GM12873 (cell line): ENCODE measurements around the gene HDAC1.

ENCODE experiments used
- CTCF ChIP-seq: IDR thresholded peaks from 2 replicates; pipeline ENCODE4 v1.5.1; 2012; ENCODE audit warnings: low read depth, mild to moderate bottlenecking, moderate library complexity, low read length, control low read depth; ENCODE audit not compliant: insufficient read depth; ENCODE audit errors: missing control alignments

HDAC1 gene

DNA sequence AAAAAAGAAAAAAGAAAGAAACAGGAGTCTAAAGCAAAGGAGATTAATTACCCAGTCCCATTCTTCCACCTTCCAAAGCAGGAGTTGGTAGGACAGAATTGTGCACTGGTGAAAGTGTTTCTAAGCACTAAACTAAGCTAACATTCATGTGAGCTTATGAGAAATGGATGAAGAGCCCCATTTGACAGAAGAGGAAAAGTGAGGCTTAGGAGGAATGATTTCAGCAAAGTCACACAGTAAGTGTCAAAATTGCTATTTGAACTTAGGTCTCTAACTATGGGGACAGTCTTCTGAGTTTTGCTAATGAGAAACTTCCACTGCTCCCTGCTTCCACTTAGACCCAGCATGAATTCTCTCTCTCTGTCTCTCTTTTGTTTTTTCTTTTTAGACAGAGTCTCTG, 22.1 kb upstream of the HDAC1 start:
- no peak for TF ChIP-seq CTCF

DNA sequence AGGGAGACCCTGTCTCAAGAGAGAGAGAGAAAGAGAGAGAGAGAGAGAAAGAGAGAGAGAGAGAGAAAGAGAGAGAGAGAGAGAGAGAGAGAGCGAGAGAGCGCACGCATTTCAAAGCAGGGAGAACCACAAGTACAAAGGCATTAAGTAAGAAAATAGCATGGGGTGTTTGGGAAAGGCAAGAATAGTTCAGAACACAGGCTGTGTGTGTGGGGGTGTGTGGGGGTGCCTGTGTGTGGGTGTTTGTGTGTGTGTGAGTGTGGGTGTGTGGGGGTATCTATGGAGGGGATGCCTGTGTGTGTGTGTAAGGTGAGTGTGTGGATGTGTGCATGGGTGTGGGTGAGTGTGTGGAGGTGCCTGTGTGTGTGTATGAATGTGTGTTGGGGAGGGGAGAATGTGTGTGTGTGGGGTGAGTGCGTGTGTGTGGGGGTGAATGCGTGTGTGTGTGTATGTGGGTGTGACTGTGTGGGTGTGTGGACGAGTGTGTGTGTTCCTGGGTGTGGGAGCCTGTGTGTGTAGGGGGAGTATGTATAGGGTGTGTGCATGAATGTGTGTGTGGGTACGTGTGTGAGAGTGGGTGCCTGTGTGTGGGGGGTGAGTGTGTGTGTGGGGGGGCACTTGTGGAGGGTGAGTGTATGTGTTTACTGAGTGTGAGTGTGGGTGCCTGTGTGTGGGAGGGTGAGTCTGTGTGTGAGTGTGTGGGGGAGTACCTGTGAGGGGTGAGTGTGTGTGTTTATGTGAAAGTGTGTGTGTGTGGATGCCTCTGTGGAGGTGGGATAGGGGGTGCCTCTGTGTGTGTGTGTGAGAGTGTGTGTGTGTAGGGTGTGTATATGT, 19.1 kb upstream of the HDAC1 start:
- no peak for TF ChIP-seq CTCF

DNA sequence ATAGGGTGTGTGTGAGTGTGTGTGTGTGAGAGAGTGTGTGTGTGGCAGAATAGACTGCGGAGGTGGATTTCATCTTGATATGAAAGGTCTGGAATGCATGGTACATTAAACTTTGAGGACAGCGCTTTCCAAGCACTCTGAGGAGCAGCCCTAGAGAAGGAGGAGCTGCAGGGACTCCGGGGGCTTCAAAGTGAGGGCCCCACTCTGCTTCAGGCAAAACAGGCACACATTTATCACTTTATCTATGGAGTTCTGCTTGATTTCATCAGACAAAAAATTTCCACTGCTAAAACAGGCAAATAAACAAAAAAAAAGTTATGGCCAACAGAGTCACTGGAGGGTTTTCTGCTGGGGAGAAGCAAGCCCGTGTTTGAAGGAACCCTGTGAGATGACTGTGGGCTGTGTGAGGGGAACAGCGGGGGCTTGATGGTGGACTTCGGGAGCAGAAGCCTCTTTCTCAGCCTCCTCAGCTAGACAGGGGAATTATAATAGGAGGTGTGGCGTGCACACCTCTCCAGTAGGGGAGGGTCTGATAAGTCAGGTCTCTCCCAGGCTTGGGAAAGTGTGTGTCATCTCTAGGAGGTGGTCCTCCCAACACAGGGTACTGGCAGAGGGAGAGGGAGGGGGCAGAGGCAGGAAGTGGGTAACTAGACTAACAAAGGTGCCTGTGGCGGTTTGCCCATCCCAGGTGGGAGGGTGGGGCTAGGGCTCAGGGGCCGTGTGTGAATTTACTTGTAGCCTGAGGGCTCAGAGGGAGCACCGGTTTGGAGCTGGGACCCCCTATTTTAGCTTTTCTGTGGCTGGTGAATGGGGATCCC, 18.3 kb upstream of the HDAC1 start:
- no peak for TF ChIP-seq CTCF

GRCh38 chr1:32274646-32275340, 17.1 kb upstream of the HDAC1 start:
- TF ChIP-seq CTCF, result no peak

DNA sequence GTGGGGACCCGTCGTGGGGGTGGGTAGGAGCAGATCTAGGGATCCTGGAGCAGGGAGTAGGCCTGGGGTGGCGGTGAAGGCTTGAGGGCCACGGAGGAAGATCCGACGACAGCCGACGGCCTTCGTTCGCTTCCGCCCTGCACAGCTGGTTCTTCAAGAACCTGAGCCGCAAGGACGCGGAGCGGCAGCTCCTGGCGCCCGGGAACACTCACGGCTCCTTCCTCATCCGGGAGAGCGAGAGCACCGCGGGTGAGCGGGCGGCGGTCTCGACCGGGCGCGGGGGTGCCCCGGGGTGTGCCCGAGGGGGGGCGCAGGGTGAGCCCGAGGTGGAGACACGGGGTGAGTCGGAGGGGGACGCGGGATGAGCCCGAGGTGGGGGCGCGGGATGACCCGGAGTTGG, 16.5 kb upstream of the HDAC1 start:
- no peak for TF ChIP-seq CTCF

GRCh38 chr1:32276032-32276782, 15.7 kb upstream of the HDAC1 start:
- TF ChIP-seq CTCF, result no peak
